HG03280 (cell line): ENCODE data around the gene GPRC5B.

Experiments used
- ATAC-seq: cut with Tn5 transposase; IDR thresholded peaks from one replicate; pipeline ENCODE4 v1.9.1; 2021; ENCODE audit warnings: mild to moderate bottlenecking, moderate library complexity; ENCODE audit not compliant: unreplicated experiment

GPRC5B gene

GRCh38 chr16:19822533-19822932, 62.1 kb downstream of the GPRC5B start:
- ATAC-seq, result no peak

GRCh38 chr16:19817875-19818274, 66.8 kb downstream of the GPRC5B start:
- ATAC-seq, result no peak

GRCh38 chr16:19817122-19817521, 67.5 kb downstream of the GPRC5B start:
- ATAC-seq, result no peak

GRCh38 chr16:19815418-19815817, 69.2 kb downstream of the GPRC5B start:
- no peak for ATAC-seq

- ATAC-seq, result no peak
These were observed 71.7 kb downstream of the GPRC5B start for GRCh38 chr16:19812986-19813385.

- no peak for ATAC-seq
These were observed 73.6 kb downstream of the GPRC5B start for GRCh38 chr16:19810817-19811731.

GRCh38 chr16:19809693-19810092, 75.0 kb downstream of the GPRC5B start:
- no peak for ATAC-seq

GRCh38 chr16:19809121-19809635, 75.5 kb downstream of the GPRC5B start:
- no peak for ATAC-seq

GRCh38 chr16:19808061-19808641, 76.5 kb downstream of the GPRC5B start:
- ATAC-seq, result no peak
